Measurements from ENCODE around the gene C1QTNF2. TPM values are rescaled to one million over a fixed set of nuclear protein-coding genes. Genes with fewer than 3 reads are reported as not detected.

C1QTNF2 gene
- total RNA-seq, 1 donor from 2014 or later = 0.17 TPM

DNA sequence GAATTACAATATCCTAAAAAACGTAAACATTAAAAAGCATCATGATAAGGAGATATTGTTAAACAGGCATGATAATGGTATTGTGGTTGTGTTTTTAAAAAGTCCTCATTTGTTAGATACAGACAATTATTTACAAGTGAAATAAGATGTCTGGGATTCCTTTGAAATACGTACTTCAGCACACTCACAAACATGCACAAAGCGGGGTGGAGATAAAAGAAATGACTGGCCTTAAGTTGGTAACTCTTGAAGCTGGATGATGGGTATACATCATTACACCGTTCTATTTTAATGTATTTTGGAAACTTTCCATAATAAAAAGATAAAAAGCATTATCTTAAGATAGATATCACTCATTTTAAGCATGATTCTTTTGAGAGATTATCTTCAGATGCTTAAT, 28.4 kb upstream of the C1QTNF2 start:
- peak overlapping the region; percentile 70 for H3K4me3 ChIP-seq (ENCODE audit: low read depth, low read length)
- TF ChIP-seq, protein P1, sequence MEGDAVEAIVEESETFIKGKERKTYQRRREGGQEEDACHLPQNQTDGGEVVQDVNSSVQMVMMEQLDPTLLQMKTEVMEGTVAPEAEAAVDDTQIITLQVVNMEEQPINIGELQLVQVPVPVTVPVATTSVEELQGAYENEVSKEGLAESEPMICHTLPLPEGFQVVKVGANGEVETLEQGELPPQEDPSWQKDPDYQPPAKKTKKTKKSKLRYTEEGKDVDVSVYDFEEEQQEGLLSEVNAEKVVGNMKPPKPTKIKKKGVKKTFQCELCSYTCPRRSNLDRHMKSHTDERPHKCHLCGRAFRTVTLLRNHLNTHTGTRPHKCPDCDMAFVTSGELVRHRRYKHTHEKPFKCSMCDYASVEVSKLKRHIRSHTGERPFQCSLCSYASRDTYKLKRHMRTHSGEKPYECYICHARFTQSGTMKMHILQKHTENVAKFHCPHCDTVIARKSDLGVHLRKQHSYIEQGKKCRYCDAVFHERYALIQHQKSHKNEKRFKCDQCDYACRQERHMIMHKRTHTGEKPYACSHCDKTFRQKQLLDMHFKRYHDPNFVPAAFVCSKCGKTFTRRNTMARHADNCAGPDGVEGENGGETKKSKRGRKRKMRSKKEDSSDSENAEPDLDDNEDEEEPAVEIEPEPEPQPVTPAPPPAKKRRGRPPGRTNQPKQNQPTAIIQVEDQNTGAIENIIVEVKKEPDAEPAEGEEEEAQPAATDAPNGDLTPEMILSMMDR (conservative IDR thresholded peaks at IDR 0.05; ENCODE audit: low read depth, low read length) = no peak
- DNase-seq (ENCODE audit: low read depth) = no peak

DNA sequence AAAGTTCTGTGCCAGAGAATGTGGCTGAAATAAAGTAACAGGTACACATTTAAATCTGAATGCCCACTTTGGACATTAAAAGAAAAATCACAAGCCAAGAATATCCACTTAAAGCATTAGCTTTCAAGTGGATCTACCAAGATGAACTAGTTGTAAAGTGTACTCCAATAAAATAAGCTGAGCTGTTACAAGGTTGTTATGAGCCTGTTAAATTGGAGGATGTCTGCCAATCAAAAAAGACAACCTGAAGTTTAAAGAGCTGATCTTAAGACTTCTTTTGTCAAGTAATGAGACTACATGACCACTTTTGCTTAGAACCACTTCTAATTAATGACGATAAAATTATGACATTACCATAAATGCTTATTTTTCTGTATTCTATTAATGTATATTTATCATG, 27.1 kb upstream of the C1QTNF2 start:
- H3K4me3 ChIP-seq (ENCODE audit: low read depth, low read length) = no peak overlapping the region
- TF ChIP-seq, protein P1 (conservative IDR thresholded peaks at IDR 0.05; ENCODE audit: low read depth, low read length) = no peak
- DNase-seq (ENCODE audit: low read depth) = no peak

DNA sequence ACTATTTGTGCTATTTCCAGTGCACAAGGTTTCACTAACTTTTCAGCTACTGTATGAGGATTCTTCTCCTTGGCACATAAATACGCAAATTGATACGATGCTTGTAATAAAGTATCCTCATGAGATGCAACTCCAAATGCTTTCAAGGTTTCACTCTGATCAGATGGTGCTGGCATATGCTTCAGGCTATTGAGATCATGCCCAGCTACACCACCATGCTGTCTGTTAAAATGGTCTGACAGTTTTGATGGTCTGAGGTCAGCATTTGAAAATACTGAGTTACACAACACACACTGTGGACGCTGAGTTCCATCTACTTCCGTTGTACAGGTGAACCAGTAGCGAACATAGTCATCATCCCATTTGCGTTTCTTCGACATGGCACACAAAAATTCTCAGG, 24.7 kb upstream of the C1QTNF2 start:
- TF ChIP-seq, protein P1 (conservative IDR thresholded peaks at IDR 0.05; ENCODE audit: low read depth, low read length) = no peak
- DNase-seq (ENCODE audit: low read depth) = no peak
- no peak overlapping the region for H3K4me3 ChIP-seq (ENCODE audit: low read depth, low read length)

DNA sequence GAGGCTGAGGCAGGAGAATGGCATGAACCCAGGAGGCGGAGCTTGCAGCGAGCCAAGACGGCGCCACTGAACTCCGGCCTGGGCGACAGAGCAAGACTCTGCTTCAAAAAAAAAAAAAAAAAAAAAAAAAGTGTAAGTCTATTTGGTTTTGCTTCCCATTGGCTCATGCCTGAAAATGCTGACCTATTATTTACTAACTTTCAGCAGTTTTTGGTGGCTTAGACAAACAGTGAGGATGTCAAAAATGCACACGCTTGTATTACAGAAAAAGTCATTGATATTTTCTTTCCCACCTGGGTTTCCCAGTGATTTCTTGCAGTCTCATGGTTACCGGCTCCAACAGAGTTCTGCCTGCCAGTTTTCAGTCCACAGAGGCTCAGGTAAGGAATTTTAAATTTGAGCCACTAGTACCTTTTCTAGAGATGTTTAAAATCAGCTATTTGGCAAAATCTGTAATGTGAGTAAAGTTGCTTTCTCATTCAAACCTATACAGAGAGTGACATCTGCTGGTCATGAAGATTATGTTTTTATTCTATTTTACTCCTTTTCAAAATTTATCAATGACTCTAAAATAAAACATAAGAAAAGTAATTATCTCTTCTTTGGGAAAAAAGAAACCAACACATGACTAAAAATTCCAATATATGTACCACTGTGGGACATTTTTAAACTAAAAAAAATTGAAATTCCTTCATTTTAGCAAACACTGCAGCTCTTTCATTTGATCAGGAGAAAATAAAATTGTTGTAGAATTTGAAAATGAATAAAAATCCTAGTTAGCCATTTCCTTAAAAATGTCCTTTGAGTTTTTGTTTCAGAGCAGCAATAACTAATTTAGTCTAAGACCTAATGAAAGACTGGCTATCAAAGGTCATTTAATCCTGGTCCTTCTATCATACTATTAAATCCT, 20.6 kb upstream of the C1QTNF2 start:
- H3K4me3 ChIP-seq (ENCODE audit: low read depth, low read length) = no peak overlapping the region
- TF ChIP-seq, protein P1 (conservative IDR thresholded peaks at IDR 0.05; ENCODE audit: low read depth, low read length) = peak; percentile 51
- DNase-seq (ENCODE audit: low read depth) = no peak

DNA sequence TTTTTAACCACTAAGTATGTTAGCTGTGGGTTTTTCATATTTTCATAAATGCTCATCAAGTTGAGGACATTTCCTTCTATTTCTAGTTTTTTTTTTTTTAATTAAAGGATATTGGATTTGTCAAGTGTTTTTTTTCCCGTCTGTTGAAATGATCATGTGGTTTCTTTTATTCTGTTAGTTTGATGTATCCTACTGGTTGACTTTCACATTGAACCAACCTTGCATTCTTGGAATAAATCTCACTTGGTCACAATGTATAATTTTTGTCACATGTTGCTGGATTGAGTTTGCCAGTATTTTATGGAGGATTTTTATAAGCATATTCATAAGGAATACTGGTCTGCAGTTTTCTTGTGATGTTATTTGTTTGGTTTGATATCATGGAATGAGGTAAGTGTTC, 17.0 kb upstream of the C1QTNF2 start:
- no peak for DNase-seq (ENCODE audit: low read depth)
- TF ChIP-seq, protein P1 (conservative IDR thresholded peaks at IDR 0.05; ENCODE audit: low read depth, low read length) = no peak

DNA sequence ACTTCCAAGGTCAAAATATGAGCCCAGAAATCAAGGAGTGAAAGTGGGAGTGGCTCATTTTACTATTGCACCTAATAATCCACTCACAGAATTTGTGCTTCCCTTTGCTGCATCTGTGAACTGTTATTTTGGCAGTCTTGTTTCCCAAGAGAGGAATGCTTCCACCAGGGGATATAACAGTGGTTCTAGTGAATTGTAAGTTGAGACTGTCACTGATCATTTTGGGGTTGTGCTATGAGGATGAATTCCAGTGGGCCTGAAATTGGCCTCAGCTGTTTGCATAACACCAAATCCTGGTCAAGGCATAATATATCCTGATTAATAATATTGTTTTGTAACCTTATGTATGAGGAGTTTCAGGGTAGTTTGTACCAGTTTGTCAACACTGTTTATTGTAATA, 15.1 kb upstream of the C1QTNF2 start:
- TF ChIP-seq, protein P1 (conservative IDR thresholded peaks at IDR 0.05; ENCODE audit: low read depth, low read length) = no peak
- no peak overlapping the region for H3K4me3 ChIP-seq (ENCODE audit: low read depth, low read length)
- no peak for DNase-seq (ENCODE audit: low read depth)

More for the DNA sequence above, 17.0 kb upstream of the C1QTNF2 start:
- no peak overlapping the region for H3K4me3 ChIP-seq (ENCODE audit: low read depth, low read length)

DNA sequence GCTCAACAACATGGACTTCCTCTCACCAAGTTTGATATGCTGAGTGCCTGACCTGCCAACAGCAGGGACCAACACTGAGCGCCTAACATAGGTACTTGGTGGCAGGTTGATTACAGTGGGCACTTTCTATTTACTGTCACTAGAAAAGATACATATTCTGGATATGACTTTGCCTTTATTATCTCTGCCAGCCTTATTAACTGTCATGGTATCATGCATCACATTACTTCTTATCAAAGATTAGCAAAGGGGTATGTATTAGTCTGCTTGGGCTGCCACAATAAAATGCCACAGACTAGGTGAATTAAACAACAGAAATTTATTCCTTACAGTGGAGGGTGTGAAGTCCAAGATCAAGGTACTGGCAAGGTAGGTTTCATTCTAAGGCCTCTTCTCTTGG, 14.3 kb upstream of the C1QTNF2 start:
- DNase-seq (ENCODE audit: low read depth) = no peak
- TF ChIP-seq, protein P1 (conservative IDR thresholded peaks at IDR 0.05; ENCODE audit: low read depth, low read length) = no peak
- no peak overlapping the region for H3K4me3 ChIP-seq (ENCODE audit: low read depth, low read length)

All from epithelial cell of proximal tubule (primary cell).